HG02885 (cell line): ENCODE measurements around the gene SNX3.
A peak's percentile ranks its signal among the peaks of the same experiment; 100 is the strongest.
"Not testable (repeated sequence)": the region's sequence is repeated elsewhere in the genome, so short reads cannot be mapped to it uniquely, and the experiment has no call there.

ENCODE experiments used
- ATAC-seq: cut with Tn5 transposase; IDR thresholded peaks from one replicate; pipeline ENCODE4 v1.9.1; 2021; ENCODE audit warnings: mild to moderate bottlenecking; ENCODE audit not compliant: unreplicated experiment, poor library complexity

The SNX3 gene

GRCh38 chr6:108260809-108261569, at the start of gene SNX3:
Gene SNX3, minus strand, starts transcription at chr6:108261040. Its CDS starts 119 bp downstream, at chr6:108260921.
- ATAC-seq, result peak; percentile 87

DNA sequence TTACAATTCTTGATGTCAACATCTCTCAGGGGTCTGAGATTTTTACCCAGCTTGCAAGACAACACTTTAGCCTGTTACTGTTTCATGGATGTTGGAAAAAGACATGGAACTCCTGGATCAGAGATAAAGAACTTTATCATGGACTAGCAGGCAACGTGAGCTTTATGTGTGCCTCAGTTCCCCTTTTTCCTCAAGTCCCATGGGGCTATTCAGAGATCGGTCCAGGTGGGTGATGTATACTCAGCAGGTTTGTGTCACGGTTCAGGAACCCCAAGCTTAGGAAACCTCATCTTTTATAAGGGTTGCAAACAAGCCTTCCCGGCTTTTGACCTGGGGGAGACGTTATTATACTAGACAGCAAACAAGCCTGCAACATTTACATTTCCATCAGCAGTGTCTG, 49.0 kb upstream of the SNX3 start:
- ATAC-seq, result no peak

DNA sequence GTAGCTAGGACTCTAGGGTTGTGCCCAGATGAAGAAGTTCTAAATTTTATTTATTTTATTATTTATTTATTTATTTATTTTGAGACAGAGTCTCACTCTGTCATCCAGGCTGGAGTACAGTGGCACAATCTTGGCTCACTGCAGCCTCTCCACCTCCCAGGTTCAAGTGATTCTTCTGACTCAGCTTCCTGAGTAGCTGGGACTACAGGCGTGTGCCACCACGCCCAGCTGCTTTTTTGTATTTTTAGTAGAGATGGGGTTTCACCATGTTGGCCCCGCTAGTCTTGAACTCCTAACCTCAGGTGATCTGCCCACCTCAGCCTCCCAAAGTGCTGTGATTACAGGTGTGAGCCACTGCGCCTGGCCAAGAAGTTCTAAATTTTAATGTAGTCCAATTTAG, 47.8 kb upstream of the SNX3 start:
- ATAC-seq, result not testable (repeated sequence)

DNA sequence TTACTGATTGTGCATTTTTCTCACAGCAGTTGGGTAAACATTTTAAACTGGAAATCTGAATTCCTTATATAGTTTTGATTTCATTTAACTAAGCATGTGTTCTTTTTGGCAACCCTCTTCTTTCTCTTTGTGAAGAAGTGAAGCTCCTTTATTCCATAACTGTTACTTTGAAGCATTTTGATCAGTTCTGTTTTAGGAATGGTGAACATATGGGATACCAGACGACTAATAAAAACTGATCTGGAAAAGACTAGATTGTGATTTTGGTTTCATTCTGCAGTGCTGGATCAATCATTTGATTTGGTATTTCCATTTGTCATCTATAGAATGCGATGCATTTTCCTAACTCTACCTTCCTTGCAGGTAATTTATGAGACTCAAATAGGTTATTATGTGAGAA, 43.8 kb upstream of the SNX3 start:
- ATAC-seq, result no peak

- no peak for ATAC-seq
Observed at GRCh38 chr6:108302386-108302785, 41.5 kb upstream of the SNX3 start.

DNA sequence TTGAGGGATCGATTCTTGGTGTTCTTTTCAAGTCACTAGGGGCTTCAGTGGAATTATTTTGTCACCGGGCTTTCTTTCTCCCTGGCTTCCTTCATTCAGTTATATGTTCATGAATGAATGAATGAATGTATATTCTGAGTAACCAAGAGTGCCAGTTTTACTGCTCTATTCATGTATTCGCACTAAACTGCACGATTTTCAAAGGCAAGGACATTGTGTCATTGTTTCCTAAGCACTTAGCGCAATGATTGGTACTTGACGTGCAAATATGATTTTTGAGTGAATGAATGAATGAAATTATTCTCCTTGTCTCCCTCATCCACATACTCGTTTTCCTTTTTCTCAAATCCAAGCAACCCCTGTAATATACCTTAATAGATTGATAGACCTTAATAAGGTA, 34.8 kb upstream of the SNX3 start:
- no peak for ATAC-seq

DNA sequence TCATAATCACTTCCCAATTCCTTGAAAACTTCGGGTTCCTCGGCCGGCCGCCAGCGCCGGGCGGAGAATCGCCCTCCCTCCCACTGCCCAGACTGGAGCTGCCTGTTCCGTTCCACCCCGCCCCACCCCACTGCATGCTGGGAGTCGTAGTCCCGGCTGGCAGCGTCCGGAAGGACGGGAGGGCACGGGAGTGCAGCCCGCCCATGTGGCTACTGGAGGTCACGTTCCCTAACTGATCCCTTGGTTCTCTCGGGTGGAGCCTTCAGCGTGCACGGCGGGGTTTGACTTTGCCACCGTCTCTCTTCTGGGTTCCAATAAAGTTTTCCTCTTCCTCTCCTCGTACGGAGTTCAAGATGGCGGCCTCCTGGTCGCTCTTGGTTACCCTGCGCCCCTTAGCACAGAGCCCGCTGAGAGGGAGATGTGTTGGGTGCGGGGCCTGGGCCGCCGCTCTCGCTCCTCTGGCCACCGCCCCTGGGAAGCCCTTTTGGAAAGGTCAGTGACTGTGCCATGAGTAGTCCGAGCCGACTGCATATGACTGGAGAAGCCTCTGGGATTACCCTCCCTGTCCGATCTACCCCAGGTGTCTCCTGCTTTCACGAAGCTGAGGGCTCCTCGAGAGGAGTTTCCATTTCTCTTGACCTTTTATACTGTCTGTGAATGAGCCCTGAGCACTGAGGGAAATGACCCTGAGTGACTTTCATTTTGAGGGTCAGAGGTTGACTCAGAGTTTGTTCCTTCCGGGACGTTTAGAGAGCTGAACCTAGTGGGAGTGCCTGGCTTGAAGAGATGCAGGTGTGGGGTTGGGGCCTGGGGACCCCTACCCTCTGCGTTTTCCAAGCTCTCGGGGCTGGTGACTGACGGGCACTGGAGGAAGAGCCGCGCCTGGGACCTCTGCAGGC, 34.1 kb upstream of the SNX3 start, which contains the start of gene AFG1L:
Gene AFG1L, plus strand, starts transcription at position 328 of the 899 bp plus-strand sequence. Its CDS starts 26 bp downstream, at position 354.
- peak; percentile 91 for ATAC-seq

DNA sequence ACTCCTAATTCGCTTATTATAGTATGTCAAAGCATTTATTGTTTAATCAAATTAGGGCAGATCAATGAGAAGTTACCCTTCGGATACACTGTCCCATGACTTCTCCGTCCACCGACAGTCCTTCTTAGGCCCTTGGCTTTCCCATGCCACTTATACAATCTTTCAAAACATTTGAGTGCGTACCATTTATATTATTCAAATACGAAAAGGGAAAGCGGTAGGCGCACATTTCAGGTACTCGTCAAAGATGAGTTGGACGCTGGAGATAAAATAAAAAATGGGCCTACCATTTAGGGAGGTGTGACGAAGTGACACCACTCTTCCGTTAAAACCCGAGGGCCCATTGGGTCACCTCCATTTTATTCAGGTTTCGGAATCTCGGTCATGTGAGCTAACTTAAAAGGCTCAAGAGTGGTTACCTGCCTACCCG, 33.5 kb upstream of the SNX3 start:
- ATAC-seq, result peak; percentile 26

DNA sequence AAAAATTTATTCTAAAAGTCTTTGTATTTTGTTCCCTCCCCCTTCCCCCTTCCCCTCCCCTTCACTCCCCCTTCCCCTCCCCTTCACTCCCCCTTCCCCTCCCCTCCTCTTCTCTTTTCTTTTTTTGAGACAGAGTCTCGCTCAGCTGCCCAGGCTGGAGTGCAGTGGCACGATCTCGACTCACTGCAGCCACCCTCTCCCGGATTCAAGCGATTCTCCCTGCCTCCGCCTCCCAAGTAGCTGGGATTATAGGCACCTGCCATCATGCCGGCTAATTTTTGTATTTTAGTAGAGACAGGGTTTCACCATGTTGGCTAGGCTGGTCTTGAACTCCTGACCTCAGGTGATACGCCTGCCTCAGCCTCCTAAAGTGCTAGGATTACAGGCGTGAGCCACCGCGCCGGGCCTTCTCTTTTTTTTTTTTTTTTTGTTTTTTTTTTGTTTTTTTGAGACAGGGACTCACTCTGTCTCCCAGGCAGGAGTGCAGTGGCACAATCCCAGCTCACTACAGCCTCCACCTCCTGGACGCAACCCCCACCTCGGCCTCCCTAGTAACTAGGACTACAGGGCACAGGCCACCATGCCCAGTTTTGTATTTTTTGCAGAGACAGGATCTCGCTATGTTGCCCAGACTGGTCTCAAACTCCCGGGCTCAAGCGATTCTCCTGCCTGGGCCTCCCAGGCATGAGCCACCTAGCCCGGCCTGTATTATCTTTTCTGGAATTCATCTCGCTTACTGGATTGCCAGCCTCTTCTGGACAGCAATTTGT, 32.9 kb upstream of the SNX3 start:
- ATAC-seq, result no peak

- ATAC-seq, result not testable (repeated sequence)
Observed at GRCh38 chr6:108292561-108292960, 31.7 kb upstream of the SNX3 start.

- no peak for ATAC-seq
Observed at GRCh38 chr6:108291091-108291490, 30.3 kb upstream of the SNX3 start.

- no peak for ATAC-seq
Observed at GRCh38 chr6:108288742-108289141, 27.9 kb upstream of the SNX3 start.

- ATAC-seq, result no peak
Observed at GRCh38 chr6:108287373-108287772, 26.5 kb upstream of the SNX3 start.

GRCh38 chr6:108286366-108286765, 25.5 kb upstream of the SNX3 start:
- no peak for ATAC-seq

DNA sequence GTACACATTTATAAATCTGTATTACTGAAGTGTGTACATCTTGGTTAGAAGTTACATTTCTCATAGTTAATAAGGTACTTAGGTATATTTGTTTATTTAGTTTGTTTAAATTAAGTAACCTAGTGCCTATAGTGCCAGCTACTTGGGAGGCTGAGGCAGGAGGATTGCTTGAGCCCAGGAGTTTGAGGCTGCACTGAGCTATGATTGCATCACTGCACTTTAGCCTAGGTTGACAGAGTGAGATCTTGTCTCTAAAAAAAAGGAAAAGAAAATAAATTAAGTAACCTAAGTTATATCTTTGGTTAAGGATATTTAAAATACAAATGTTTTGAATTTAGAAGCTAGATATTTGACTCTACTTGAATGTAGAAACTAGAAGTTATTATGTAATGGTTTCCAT, 24.5 kb upstream of the SNX3 start:
- ATAC-seq, result no peak

- no peak for ATAC-seq
Observed at GRCh38 chr6:108277831-108278230, 17.0 kb upstream of the SNX3 start.

DNA sequence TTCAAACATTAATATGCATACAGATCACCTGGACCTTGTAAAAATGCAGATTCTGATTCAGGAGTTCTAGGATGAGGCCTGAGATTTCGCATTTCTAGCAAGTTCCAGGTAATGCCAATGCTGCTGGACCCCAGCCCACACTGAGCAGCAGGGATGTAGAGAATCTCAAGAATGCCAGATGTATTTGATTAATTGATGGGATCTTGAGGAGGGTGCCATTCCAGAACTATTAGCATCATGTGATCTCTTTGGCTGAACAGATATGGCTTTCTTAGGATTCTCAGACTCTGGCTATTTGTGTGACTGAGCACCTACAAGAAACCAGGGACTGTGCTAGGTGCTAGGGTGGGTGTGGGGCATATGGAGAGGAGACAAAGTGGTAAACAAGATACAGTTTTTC, 16.5 kb upstream of the SNX3 start:
- ATAC-seq, result no peak

GRCh38 chr6:108275976-108276375, 15.1 kb upstream of the SNX3 start:
- no peak for ATAC-seq

DNA sequence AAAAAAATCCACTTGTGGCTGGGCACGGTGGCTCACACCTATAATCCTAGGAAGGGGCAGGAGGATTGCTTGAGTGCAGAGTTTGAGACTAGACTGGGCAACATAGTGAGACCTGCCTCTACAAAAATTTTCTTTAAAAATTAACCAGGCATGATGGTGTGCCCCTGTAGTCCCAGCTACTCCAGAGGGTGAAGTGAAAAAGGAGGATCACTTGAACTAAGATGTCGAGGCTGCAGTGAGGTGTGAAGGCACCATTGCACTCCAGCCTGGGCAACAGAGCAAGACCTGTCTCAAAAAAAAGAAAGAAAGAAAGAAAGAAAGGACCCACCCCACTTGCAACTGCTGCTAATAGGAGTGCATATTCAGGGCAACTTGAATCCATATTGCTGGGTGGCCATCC, 13.7 kb upstream of the SNX3 start:
- ATAC-seq, result no peak

DNA sequence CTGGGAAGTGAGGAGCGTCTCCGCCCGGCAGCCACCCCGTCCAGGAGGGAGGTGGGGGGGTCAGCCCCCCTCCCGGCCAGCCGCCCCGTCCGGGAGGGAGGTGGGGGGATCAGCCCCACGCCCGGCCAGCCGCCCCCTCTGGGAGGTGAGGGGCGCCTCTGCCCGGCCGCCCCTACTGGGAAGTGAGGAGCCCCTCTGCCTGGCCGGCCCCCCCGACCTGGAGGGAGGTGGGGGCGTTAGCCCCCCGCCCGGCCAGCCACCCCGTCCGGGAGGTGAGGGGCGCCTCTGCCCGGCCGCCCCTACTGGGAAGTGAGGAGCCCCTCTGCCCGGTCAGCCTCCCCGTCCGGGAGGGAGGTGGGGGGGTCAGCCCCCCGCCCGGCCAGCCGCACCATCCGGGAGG, 9.1 kb upstream of the SNX3 start:
- ATAC-seq, result not testable (repeated sequence)

DNA sequence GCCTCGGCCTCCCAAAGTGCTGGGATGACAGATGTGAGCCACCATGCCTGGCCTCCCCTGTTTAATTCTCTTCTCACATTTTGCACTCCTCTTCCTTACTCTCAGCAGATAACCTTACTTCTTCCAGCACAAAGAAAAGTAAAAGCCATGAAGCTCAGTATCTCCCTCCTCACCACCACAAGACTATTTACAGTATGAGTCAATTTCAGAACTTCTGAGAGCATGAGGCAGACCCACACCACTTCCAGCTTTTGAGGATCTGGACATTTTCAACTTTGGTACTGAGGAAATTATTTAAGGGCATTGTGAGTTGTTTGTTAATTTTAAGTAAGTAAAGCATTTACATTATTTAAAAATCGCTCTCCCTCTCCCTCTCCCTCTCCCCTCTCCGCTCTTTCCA, 8.0 kb upstream of the SNX3 start:
- ATAC-seq, result no peak
